ENCODE data around the gene CD274.
A peak's percentile ranks its signal among the peaks of the same experiment; 100 is the strongest.

CD274 gene

GRCh38 chr9:5479994-5480694 lies 29.8 kb downstream of the CD274 start:
- H3K4me3 ChIP-seq (replicated peaks; ENCODE audit: low read depth, low read length) = no peak overlapping the region
- TF ChIP-seq CTCF (IDR thresholded peaks at IDR 0.05; ENCODE audit: insufficient read depth, low read length, poor library complexity, severe bottlenecking) = no peak
- H3K27me3 ChIP-seq (replicated peaks; ENCODE audit: control insufficient read depth, insufficient read depth, low read length) = no peaks in the 10 kb centered on the region
- no peaks in the 10 kb centered on the region for H3K36me3 ChIP-seq (ENCODE audit: control insufficient read depth, insufficient read depth, low read length)
- peak; percentile 43 for DNase-seq (ENCODE audit: extremely low read depth, insufficient read length)

- Histone ChIP-seq H3K4me3 (replicated peaks; ENCODE audit: low read depth, low read length) (no peak overlapping the region), H3K27me3 (replicated peaks; ENCODE audit: control insufficient read depth, insufficient read depth, low read length) (no peaks in the 10 kb centered on the region), H3K36me3 (ENCODE audit: control insufficient read depth, insufficient read depth, low read length) (no peaks in the 10 kb centered on the region)
- no peak for DNase-seq (ENCODE audit: extremely low read depth, insufficient read length)
- no peak for TF ChIP-seq CTCF (IDR thresholded peaks at IDR 0.05; ENCODE audit: insufficient read depth, low read length, poor library complexity, severe bottlenecking)
Observed at GRCh38 chr9:5480919-5481318, 30.6 kb downstream of the CD274 start.

GRCh38 chr9:5481322-5482040 lies 31.1 kb downstream of the CD274 start:
- TF ChIP-seq CTCF (IDR thresholded peaks at IDR 0.05; ENCODE audit: insufficient read depth, low read length, poor library complexity, severe bottlenecking) = no peak
- H3K36me3 ChIP-seq (ENCODE audit: control insufficient read depth, insufficient read depth, low read length) = no peaks in the 10 kb centered on the region
- no peak for DNase-seq (ENCODE audit: extremely low read depth, insufficient read length)
- H3K4me3 ChIP-seq (replicated peaks; ENCODE audit: low read depth, low read length) = no peak overlapping the region
- no peaks in the 10 kb centered on the region for H3K27me3 ChIP-seq (replicated peaks; ENCODE audit: control insufficient read depth, insufficient read depth, low read length)

- DNase-seq (ENCODE audit: extremely low read depth, insufficient read length) = no peak
- H3K4me3 ChIP-seq (replicated peaks; ENCODE audit: low read depth, low read length) = no peak overlapping the region
- no peaks in the 10 kb centered on the region for H3K27me3 ChIP-seq (replicated peaks; ENCODE audit: control insufficient read depth, insufficient read depth, low read length)
- no peak for TF ChIP-seq CTCF (IDR thresholded peaks at IDR 0.05; ENCODE audit: insufficient read depth, low read length, poor library complexity, severe bottlenecking)
- no peaks in the 10 kb centered on the region for H3K36me3 ChIP-seq (ENCODE audit: control insufficient read depth, insufficient read depth, low read length)
Observed at GRCh38 chr9:5482194-5482593, 31.9 kb downstream of the CD274 start.

- no peaks in the 10 kb centered on the region for H3K27me3 ChIP-seq (replicated peaks; ENCODE audit: control insufficient read depth, insufficient read depth, low read length)
- no peak overlapping the region for H3K4me3 ChIP-seq (replicated peaks; ENCODE audit: low read depth, low read length)
- no peak for TF ChIP-seq CTCF (IDR thresholded peaks at IDR 0.05; ENCODE audit: insufficient read depth, low read length, poor library complexity, severe bottlenecking)
- H3K36me3 ChIP-seq (ENCODE audit: control insufficient read depth, insufficient read depth, low read length) = no peaks in the 10 kb centered on the region
- no peak for DNase-seq (ENCODE audit: extremely low read depth, insufficient read length)
Observed at GRCh38 chr9:5483306-5483705, 33.0 kb downstream of the CD274 start.
